Measurements from ENCODE around the gene SORBS1.

The SORBS1 gene

DNA sequence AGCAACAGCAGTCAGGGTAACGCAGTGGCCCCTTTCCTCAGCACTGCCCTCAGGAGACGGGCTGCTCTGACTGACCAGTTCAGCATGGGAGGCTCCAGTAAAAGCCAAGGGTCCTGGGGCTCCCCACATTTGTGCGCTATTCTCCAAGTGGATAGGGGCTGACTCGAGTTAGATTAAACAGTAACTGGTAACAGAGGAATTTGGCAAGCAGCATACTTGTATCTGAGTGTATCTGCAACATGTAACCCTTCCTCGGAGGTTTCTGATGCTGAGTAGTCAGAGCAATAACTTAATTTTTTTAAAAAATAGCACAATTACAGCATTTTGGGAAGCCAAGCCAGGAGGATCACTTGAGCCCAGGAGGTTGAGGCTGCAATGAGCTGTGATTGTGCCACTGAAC, 22.8 kb downstream of the SORBS1 start:
- DNase-seq, result no peak

DNA sequence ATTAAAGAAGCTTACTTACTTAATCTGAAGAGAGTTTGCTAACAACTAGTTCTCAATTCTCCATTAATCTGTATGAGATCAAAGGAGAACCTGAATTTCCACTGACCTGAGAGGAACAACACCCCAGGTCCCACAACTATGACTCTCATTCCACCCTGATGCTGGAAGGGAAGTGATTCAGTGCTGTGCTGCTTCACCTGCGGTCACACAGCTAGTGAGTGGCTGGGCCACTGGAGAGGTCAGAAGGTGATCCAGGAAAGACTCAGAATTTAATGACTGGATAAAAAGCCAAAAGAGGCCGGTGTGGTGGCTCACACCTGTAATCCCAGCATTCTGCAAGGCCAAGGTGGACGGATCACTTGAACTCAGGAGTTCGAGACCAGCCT, 23.6 kb downstream of the SORBS1 start:
- no peak for DNase-seq

DNA sequence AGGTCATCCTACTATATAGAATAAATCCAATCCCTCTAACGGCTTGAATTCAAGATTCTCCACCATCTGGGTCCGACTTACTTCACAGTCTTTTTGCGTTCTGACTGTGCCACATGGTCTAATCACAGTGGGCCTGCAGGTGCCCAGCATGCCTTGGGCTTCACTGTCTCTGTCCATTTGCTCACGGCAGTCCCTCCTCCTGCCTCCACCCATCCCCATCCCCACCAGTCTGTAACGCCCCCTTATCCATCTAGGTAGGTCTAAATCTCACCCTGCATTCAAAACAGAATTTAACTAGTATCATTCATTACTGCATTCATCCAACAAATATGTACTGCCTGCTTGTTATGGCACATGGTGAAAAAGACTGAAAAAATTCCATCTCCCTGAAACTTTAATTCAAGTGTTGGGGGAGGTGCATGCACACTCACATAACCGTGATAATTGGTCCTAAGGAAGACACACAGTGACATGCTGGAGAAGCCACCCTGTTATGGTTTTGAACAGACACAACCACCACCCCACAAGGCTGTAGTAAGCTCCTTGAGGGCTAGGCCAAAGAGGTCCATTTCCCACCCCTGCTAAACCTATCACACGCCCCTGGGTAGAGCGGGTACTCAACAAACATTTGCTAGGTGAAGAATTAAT, 24.2 kb downstream of the SORBS1 start:
- no peak for DNase-seq

DNA sequence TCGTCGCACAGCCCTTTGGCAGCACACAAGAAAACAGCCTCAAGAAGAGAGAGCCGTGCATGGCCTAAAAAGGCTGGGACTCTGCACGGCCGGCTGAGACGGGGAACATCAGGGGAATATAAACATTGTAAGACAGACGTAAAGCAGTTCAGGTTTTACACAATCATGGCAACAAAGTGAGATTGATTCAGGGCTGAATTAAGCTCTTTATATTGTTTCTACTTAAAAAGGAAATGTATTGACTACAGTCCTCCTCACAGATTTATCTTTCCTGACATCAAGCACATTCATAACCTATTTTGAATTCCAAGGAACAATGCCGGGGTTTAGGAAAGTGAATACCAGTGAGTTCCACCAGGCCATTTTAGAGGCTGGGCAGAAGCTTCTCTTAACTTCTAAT, 25.2 kb downstream of the SORBS1 start:
- no peak for DNase-seq

DNA sequence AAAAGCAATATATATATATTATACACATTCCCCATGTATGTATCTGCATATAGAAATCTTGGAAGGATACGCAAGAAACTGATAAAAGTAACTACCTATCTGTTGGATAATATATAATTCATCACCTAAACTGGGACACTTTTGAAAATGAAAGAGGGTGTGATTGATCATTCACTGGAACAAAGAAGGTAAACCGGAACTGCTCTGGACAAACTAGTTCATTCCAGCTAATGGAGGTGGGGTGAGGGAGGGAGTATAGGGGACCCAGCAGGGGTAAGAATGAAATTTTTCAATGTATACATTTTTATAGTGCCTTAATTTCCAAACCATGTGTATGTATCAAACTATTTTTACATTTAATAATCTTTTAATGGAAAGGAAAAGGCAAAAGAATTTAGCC, 25.6 kb downstream of the SORBS1 start:
- no peak for DNase-seq

DNA sequence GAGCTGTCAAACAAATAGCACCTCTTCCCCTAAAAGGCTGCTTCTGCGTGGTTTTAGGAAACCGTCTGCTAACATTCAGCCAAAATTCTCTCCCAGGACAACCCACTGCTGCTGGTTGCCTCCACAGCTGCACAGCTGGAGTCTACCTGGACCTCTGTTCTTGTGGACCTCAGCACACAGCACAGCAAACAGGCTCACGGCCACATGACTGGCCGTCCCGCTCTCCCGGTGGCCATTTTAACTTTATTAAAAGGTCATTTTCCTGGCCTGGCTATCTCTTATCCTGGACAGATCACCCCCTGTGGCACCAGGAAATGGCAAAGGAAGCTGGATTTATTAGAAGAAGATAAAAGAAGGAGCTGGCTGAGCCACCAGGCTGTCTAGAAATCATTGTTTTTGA, 27.6 kb downstream of the SORBS1 start:
- no peak for DNase-seq

DNA sequence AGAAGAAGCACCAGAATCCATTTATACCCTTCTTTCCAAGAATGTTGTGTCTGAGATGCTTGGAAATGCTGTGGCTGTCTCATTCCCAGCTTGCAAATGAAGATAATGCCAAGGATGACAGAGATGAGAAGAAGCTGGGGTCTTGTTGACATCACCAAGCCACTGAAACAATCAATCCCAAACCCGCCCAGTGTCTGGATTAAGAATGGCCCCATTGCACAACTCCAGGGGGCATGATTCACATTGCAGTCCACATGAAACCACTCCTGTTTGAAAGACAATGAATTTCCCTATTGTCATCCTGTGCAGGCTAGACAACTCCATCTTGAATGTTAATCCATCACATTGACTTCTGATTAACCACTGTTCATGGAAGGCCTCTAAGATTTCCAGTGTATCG, 28.6 kb downstream of the SORBS1 start:
- DNase-seq, result no peak

DNA sequence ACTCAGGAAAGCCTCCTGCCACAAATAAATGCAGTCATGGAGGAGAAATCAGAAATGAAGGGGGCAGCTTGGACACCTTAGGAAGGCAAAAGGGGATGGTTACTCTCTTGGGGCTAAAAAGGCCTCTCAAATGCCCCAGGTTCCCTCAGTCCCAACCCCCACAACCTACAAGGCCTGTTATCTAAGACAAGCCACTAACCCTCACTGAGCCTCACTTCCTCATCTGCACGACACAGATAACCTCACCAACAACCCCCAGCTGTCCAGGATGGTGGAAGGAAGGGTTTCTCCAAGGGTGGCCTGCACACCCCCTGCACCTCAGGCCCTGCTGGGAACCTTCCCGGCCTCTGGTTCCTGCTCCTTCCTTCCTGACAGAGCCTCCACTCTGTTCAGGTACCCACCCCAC, 29.2 kb downstream of the SORBS1 start:
- DNase-seq, result no peak

DNA sequence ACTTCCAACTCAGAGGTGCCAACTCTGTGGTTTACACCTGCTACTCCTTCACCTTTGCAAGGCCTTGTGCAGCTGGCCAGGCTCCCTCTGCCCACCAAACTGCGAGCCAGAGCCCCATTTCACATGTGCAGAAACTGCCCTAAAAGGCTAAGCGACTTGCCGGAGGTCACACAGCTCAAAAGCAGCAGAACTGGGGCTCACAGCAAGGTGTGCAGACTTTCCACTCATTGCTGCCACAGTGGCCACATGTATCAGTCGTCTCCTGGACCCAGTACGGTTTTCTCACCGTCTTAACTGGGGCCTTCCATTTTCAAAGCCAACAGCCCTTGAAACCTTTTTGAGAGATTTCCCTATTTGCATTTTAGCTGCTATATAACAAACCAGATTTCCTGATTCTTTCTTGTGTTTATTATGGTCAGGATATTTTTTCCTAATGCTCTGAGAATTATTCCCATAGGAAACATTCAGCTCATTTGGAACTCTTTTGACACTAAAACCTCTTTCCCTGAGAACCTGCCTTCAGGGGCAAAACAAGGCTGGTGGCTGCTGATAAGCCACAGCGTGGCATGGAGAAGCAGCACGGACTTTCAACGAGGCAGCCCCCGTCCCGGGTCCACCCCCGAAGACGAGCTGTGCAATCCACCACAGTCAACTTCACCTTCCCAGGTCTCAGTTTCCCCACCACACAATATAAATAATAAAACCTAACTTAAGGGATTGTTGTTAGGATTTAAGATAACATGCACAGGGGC, 29.9 kb downstream of the SORBS1 start:
- DNase-seq, result no peak

DNA sequence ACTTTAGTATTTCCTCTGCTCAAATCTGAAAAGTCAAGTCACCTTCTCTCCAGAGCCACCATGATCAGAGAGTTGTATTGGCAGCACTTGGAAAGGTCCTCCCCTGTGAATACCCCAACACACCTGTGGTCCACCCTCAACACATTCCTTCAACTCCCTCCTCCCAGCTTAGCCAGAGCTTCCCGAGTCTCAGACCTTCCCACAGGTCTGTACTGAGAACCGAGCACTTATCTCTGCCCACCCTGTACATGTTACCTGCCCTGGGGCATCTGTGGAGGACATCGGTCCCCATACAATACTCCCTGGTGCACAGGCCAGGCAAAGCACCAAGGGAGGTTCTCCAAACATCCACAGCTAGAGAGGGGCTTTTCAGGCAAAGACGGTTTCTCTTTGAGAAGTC, 30.6 kb downstream of the SORBS1 start:
- no peak for DNase-seq

DNA sequence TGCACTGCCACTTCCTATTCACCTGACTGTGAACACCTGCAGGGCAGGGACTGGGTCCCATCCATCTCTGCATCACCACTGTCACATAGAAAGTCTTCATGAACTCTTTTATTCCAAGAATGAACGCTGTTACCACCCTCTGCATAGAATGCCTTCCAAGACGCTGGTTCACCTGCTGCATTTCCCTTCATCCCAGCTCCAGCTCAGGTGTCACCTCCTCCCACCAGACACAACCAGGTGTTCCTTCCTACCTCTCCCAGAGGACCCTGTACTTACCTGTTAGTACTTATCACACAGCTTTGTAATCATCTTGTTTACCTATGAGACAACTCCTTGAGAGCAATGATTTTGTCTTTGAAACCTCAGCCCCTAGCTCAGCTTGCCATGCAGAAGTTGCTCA, 31.1 kb downstream of the SORBS1 start:
- DNase-seq, result no peak

DNA sequence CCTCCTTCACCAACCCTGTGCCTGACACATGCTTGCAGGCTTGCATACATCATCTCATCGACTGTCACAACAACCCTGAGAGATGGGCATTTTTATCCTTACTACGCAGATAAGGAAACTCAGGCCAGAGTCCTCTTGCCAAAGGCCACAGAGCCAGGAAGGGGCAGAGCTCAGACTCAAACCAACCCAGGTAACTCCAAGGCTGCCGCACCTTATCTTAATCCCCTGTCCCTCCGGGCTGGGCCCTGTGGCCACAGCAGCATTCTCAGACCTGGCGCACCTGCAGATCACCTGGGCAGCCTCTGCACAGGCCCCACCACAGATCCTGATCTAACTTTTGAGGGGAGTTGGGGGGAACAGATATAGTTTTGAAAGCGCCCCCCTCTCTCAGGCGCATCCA, 35.1 kb downstream of the SORBS1 start:
- no peak for DNase-seq

DNA sequence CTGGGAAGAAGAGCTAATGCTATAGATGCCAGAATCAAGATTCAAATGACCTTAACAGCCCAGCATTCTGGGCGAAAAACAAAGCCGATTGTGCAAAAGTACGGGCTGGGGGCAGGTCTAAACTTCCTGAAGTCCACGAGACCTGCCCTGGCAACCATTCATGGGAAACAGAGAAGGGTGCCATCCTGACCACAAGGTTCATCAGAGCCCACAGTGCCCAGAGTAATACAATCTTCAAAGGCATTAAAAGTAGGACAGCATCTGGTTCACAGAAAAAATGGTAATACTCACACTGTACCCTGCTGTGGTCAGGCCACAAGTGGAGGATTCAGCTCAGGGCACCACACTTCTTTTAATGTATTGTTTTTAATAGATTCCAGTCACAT, 36.1 kb downstream of the SORBS1 start:
- no peak for DNase-seq

DNA sequence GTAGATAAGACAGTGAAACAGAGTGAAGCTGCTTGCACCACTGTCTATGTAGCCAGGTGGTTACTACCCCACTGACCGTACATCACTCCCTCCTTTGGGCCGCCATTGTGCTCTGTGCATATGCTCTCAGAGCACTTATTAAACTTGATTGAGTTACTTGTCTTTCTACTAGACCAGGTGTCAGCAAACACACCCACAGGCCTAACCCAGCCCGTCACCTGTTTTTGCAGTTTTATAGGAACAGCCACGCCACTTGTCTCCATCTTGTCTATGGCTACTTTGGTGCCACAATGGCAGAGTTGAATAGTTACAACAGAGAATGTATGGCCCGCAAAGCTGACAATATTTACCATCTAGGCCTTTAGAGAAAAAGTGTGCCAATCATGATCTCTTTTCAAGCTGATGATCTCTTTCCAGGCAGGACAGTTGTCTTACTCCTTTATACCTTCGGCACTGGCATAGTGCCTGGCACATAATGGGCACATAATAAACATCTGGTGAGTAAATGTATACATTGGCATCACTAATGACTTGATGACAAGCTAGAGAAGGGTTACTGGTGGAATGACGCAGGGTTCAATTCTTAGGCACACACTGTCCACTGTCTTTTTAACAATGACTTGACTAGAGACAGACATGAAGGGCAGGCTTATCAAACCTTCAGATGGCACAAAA, 36.7 kb downstream of the SORBS1 start:
- DNase-seq, result no peak

DNA sequence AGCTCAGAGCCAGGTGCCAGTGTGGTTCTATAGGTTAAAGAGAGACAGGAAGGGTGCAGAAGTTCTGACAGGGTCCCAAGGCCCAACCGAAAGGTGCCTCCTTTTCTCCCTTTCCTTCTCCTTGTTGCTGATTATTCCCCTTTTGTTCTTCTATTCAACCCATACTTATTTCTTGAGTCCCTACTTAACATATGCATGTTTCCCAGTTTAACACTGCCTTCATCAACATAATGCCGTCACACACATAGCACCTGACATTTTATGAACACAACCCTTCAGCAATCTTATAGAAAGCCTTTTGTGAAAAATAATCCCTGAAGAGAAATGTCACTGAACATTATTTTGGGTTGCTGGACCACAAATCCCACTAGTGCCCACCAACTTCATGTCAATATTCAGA, 39.1 kb downstream of the SORBS1 start:
- no peak for DNase-seq

DNA sequence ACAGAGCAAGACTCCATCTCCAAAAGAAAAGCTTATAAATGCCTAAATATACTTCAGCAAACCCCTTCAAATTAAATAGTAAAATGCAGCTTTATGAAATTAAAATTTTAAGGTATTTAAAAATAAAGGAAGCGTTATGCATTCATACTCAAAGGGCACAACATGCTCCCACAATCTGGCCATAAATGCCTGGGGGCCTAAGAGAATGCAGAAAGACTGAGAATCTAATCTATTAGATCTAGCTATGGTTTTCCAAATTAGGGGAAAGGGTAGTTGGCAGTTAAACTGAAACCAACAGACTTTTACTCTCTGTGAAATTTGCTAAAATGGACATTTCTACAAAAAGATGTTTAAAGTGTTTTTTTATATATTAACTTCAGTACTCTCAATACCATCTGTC, 40.6 kb downstream of the SORBS1 start:
- no peak for DNase-seq

DNA sequence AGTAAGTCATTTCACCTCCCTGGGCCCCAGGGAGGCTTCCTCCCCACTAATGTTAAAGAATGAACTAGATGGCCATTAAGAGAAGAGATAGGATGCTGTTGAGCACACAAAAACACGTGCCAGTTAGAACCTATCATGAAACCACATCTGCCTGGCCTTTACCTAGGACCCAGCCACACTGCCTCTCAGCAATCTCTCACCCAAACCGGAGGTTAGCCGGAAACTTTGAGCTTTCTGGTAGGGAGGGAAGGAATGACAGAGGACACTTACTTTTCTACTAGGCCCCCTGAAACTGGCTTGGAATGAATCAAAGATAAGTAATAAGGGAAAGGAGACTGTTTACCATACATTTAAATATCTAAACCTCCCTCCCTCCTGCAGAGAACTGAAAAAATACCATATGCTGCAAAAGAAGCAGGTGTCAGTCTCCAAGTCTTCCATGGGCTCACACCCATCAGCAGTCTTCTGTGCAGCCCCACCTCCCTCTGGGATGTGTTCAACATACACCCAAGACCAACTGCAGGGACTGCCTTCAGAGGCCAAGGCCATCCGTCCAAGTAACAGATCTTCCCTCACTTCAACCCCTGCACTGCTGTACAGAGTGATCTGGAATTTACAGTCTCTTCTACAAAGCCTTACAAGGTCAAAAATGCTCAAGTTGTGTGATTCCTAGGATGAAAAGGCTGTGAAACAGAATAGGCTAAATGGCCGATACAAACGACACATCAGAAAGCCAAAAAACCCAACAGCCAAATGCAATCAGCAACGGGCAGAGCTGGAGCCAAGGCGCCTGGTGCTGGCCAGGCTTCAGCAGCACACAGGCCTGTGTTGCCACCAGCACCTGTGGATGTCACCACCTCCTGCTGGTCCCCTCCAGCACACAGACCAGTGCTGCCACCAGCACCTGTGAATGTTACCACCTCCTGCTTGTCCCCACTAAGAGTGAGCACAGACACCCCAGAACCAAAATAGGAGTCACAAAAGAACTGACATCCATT, 42.4 kb downstream of the SORBS1 start:
- DNase-seq, result no peak

DNA sequence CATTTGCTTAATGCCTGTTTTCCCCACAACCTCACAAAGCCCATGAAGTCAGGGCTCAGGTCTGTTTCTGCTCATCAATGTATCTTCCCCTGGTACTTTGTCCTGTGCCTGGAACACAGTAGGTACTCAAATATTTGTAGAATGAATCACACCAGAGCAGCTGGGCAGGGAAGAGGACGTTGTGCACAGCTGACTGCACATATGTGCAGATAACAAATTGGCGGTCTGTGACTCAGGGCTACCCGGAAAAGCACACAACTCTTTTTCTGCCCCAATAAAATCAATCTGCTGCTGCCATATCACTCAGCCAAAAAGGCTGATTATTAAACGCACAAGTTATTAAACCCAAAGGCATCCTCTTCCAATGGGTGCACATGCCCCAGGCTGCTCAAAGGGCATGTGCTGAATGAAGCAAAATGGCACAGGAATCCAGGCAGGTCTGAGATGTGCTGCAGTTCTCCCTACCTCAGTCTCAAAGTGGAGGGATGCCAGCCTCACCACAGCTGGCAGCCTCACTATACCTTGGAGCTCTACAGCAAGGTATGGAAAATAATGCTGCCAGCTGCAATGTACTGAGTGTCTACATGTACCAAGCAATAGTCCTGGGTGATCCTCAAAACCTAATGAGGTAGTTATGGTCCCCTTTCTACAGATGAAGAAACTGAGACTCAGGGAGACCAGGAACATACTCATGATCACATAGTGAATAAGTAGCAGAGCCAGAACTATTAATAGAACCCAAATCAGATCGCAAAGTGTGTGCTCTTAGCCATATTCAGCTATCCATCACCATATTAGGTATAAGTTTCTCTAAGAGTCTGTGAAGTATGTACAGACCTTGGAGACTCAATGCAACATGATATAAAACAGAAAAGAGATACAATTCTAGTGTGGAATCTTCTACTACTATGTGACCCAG, 43.4 kb downstream of the SORBS1 start:
- no peak for DNase-seq

DNA sequence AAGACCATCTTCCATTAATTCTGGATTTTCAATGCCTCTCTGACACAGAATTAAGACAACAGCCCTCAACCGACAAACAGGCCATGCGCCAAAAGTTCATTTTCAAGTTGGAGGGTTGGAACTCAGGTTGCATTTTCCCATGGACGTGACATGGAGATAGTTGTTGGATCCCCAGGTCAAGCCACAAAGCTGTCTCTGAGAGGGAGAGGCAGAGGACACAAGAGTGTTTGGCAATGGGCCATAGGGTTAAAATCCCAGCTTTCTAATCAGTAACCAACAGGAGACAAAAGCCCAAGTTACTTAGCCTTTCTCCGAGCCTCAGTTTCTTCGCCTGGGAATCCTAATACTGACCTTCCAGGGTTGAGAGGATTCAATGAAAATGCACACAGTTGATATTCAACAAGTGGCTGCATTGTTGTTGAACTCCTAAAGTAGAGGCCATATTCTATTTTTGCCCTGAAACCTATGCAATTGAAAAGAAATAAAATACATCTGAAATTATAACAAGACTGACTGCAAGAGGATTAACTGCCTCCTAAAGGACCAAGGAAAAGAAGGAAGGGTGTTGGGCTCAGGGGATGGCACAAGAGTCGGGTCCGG, 44.3 kb downstream of the SORBS1 start:
- DNase-seq, result no peak

DNA sequence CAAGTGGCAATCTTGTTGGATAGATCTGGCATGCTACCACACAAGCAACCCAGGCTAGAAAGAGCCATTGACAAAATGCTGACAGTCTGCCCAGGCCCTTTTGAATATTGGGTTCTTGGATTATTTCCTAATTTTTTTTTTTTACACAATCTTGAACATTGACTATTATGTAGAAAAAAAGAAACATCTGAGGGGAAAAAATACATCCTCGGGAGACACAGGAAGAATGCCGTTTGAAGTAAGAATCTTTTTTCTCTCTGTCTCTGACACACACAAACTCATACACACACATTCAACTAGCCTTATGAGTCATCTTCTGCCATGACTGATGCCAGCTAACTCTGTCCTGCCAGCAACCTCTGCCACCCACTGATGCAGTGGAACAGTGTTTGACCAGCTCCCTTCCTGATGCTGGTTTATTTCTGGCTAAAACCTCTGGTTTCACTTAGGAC, 47.2 kb downstream of the SORBS1 start:
- no peak for DNase-seq

DNA sequence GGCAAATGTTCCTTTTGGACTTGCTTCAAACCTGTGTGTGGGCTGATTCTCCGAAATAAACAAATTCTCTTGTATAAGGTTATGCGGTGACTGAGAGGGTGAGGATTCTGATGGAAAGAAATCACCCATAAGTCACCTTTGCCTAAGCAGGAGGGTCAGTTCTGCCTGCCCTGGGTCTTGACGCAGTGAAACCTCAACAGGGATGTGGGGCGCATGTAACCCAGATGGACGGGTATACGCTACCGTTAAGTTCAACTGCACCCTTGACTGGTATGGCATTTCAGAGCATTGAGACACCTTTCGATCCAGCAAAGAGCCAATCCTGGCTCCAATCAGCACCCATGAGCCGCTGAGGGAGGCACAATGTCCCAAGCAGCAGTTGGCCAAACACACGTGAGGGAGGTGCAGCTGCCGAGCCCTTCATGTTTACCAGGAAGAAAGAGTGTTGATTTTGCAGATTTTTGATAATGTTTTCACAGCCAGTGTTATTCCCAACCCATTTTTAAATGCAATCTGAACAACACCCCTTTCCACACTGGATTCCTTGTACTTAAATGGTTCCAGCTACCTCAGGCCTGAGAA, 48.1 kb downstream of the SORBS1 start:
- DNase-seq, result no peak

Data from NCI-H1105 treated with DMSO at 0.1 percent for 48 hours (cell line).